Measurements from ENCODE around the gene ADAMTS4.
A peak's percentile ranks its signal among the peaks of the same experiment; 100 is the strongest.

ADAMTS4 gene

GRCh38 chr1:161193561-161194235, 5.2 kb downstream of the ADAMTS4 start:
- FAIRE-seq (no peak), DNase-seq (ENCODE audit: insufficient read length, low spot score) (no peak)
- TF ChIP-seq POLR2A (IDR thresholded peaks at IDR 0.05; ENCODE audit: low read depth, low read length) = no peak

GRCh38 chr1:161192476-161193465, 6.1 kb downstream of the ADAMTS4 start:
- FAIRE-seq = no peak
- no peak for TF ChIP-seq POLR2A (IDR thresholded peaks at IDR 0.05; ENCODE audit: low read depth, low read length)
- peak; percentile 62 for DNase-seq (ENCODE audit: insufficient read length, low spot score)

GRCh38 chr1:161191971-161192370, 6.9 kb downstream of the ADAMTS4 start:
- FAIRE-seq (no peak), DNase-seq (ENCODE audit: insufficient read length, low spot score) (no peak)
- no peak for TF ChIP-seq POLR2A (IDR thresholded peaks at IDR 0.05; ENCODE audit: low read depth, low read length)

- no peak for TF ChIP-seq POLR2A (IDR thresholded peaks at IDR 0.05; ENCODE audit: low read depth, low read length)
- DNase-seq (ENCODE audit: insufficient read length, low spot score) = no peak
- FAIRE-seq = no peak
These were observed 7.8 kb downstream of the ADAMTS4 start for GRCh38 chr1:161190962-161191521.

DNA sequence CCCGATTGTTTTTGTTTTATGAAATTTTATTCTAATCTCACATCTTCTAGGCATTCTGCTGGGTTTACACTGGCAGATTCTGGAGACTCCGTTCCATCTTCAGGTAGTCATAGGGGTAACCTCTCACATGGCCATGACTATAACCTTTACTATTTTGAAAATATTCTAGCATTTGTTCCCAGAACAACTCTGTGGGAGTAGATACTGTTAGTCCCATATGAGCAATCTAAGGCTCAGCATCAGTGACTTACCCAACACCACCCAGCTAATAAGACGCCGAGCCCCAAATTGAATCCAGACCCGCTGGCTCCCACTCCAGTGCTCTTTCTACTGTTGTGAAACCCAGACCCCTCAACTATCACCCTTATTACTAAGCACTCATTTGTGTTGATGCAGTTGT, 9.8 kb downstream of the ADAMTS4 start:
- FAIRE-seq = no peak
- TF ChIP-seq POLR2A (IDR thresholded peaks at IDR 0.05; ENCODE audit: low read depth, low read length) = no peak
- DNase-seq (ENCODE audit: insufficient read length, low spot score) = no peak

DNA sequence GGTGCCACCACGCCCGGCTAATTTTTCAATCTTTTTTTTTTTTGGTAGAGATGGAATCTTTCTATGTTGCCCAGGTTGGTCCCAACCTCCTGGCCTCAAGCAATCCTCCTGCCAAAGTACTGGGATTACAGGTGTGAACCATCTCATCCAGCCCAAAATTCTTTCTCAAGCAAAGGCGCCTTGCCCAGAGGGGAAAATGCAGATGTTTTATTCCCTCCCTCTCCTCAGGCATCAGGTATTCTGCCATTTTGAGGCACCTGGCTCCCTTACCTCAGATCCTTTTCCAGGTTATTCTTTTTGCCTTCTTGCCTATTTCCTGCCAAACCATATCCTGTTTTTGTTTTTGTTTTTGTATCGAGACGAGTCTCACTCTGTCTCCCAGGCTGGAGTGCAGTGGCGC, 10.5 kb downstream of the ADAMTS4 start:
- TF ChIP-seq POLR2A (IDR thresholded peaks at IDR 0.05; ENCODE audit: low read depth, low read length) = no peak
- FAIRE-seq = no peak
- no peak for DNase-seq (ENCODE audit: insufficient read length, low spot score)

GRCh38 chr1:161187311-161187710, 11.5 kb downstream of the ADAMTS4 start:
- DNase-seq (ENCODE audit: insufficient read length, low spot score) (no peak), FAIRE-seq (no peak)
- no peak for TF ChIP-seq POLR2A (IDR thresholded peaks at IDR 0.05; ENCODE audit: low read depth, low read length)

DNA sequence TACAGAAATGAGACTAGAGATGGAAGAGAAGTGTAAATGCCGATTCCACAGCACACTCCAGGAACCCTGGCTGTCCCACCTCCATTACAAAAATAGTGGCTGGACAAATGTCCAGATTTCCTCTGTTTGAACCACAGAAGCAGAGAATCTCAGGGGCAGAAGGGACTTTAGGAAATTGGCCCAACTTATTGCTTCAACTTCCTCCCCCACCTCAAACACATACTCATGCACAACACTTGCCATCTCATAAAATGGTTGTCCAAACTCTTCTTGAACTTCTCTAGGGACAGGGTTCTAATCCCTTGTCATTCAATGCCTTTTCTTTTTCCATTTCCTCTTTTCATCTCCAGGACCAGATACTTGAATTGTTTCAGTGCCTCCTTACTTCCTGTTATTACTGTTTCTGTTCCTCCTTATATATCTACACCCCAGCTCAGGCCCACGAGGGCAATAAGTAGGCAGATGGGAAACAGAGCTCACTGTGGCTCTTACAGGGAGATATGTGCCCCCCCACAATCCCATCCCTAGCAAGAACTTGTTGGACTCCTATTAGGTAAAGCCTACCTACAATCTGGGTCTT, 13.0 kb downstream of the ADAMTS4 start:
- DNase-seq (ENCODE audit: insufficient read length, low spot score) (no peak), FAIRE-seq (no peak)
- no peak for TF ChIP-seq POLR2A (IDR thresholded peaks at IDR 0.05; ENCODE audit: low read depth, low read length)

DNA sequence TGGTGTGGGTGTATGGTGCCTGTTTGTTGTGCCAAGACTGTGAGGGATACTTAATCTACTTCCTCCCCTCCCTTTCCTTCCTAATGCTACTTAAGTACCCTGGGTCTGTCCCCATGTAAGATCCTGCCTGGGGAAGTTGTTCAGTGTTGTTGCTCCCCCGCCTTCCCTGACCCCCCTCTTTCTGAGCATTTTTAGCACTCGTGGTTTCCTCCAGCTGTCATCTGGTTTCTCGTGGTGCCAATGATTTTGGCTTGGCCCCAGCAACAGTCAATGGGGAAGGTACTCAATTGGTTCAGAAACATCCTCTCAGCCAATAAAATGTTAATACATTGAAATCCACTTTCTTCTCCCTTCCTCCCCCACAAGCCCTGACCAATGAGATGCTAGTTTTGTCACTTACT, 13.6 kb downstream of the ADAMTS4 start:
- no peak for FAIRE-seq
- TF ChIP-seq POLR2A (IDR thresholded peaks at IDR 0.05; ENCODE audit: low read depth, low read length) = no peak
- peak; percentile 38 for DNase-seq (ENCODE audit: insufficient read length, low spot score)

DNA sequence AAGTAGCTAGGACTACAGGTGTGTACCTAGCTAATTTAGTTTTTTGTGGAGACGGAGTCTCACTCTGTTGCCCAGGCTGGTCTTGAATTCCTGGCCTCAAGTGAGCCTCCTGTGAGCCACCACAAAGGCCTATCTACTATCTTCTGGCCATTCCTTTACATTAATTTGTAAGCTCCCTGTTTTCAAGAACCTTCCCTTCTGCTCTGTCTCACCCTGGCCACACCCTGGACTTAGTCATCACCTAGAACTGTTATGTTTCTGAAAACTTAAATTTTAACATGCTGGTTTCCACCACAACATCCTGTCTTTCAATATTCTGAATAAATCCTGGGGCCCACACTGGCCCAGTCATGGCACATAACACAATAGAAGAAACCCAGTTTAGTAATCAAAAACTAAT, 16.6 kb downstream of the ADAMTS4 start:
- FAIRE-seq = no peak
- no peak for TF ChIP-seq POLR2A (IDR thresholded peaks at IDR 0.05; ENCODE audit: low read depth, low read length)
- peak; percentile 44 for DNase-seq (ENCODE audit: insufficient read length, low spot score)

DNA sequence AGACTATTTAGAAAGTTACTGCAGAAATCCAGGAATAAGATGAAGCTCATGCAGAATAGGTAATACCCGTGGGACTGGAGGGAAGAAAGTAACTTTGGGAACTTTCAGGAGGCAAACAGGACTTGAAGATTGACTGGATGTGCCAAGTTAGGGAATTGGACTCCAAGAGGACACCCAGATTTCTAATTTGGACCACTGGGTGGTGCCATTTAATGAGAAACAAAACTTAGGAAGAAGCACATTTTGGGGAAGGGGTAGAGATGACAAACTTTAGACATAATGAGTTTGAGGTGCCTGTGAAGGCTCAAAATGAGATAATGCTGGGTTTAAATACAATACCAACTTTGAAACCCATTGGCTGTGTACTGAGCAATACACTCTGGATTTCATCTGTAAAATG, 18.2 kb downstream of the ADAMTS4 start:
- no peak for DNase-seq (ENCODE audit: insufficient read length, low spot score)
- no peak for TF ChIP-seq POLR2A (IDR thresholded peaks at IDR 0.05; ENCODE audit: low read depth, low read length)
- no peak for FAIRE-seq

GRCh38 chr1:161179698-161180097, 19.2 kb downstream of the ADAMTS4 start:
- no peak for TF ChIP-seq POLR2A (IDR thresholded peaks at IDR 0.05; ENCODE audit: low read depth, low read length)
- FAIRE-seq (no peak), DNase-seq (ENCODE audit: insufficient read length, low spot score) (no peak)

DNA sequence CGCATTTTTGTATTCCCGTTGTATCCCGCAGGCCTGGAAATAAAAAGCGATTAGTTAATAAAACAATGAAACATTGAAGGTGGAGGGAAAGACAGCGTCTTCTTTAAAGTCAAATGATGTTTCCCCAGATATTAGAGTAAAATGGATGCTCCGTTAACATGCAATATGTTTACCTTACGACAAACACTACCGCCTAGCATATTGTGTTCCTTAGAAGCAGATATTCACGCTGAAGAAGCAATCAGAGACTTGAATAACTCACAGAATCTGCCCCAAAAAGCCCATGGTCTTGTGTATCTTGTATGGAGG, 21.0 kb downstream of the ADAMTS4 start:
- no peak for DNase-seq (ENCODE audit: insufficient read length, low spot score)
- FAIRE-seq = no peak
- no peak for TF ChIP-seq POLR2A (IDR thresholded peaks at IDR 0.05; ENCODE audit: low read depth, low read length)

Data from H54 (cell line).